VCaP (cell line): ENCODE measurements around the gene DLG2.

Source experiments
- H3K27ac ChIP-seq: fragments of 450-650 bp; 2 replicates; pipeline ENCODE4 v1.5.1; 2017
- TF ChIP-seq, protein P1 (sequence below): fragments of 450-650 bp; conservative IDR thresholded peaks from 2 replicates; pipeline ENCODE4 v1.5.1; 2017; ENCODE audit warnings: mild to moderate bottlenecking, moderate library complexity

The DLG2 gene

DNA sequence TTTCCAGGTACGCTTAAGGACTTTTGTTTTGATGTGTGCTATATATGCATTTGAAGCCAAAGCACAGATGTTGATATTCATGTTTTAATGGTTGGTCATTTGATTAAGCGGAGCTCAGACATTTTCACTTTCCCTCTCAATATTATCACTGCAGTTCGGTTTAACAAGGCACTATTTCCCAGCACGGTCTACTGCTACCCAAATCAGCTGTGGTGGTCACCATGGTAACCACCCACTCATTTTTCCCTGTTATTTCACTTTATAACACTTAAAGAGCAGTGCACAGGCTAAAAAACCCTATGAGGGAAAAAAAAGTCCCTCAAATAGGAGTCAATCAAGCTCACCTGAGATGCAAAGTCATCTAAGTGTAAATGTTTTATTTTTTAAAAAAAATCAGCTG lies 1901.4 kb downstream of the DLG2 start:
- H3K27ac ChIP-seq = peak overlapping the region; percentile 82
- TF ChIP-seq, protein P1, sequence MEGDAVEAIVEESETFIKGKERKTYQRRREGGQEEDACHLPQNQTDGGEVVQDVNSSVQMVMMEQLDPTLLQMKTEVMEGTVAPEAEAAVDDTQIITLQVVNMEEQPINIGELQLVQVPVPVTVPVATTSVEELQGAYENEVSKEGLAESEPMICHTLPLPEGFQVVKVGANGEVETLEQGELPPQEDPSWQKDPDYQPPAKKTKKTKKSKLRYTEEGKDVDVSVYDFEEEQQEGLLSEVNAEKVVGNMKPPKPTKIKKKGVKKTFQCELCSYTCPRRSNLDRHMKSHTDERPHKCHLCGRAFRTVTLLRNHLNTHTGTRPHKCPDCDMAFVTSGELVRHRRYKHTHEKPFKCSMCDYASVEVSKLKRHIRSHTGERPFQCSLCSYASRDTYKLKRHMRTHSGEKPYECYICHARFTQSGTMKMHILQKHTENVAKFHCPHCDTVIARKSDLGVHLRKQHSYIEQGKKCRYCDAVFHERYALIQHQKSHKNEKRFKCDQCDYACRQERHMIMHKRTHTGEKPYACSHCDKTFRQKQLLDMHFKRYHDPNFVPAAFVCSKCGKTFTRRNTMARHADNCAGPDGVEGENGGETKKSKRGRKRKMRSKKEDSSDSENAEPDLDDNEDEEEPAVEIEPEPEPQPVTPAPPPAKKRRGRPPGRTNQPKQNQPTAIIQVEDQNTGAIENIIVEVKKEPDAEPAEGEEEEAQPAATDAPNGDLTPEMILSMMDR = no peak

DNA sequence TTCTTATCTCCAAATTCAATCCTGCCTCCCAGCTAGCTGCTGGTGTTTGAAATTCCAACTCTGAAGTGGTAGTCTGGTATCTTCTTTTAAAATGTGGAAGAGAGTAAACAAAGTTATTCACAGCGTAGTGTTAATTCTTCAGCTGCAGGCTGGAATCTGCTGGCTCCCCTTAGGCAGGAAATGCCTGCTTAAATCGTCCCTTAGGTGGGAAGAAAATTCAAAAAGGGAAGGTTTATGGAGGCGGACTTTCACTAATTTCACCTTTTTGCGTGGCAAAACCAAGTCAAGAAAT lies 1901.9 kb downstream of the DLG2 start:
- TF ChIP-seq, protein P1 = no peak
- peak overlapping the region; percentile 82 for H3K27ac ChIP-seq

DNA sequence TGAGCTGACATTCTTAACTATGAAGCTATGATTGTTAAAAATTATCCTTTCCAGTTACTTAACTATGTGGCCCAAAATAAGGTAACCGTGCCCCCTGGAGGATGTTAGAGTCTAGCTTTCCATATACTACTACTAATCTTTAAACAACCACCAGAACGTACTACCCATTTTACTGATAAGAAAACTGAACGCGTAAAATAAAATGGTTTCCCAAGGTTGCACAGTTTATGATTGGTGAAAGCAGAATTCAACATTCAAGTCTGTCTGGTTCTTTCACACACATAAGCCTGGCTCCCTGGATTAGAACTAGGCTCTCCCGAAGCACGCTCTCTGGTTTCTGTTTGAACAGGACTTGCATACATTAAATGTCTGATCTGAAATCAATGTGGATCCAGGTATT lies 1903.1 kb downstream of the DLG2 start:
- TF ChIP-seq, protein P1 = peak; percentile 80
- H3K27ac ChIP-seq = peak overlapping the region; percentile 82

DNA sequence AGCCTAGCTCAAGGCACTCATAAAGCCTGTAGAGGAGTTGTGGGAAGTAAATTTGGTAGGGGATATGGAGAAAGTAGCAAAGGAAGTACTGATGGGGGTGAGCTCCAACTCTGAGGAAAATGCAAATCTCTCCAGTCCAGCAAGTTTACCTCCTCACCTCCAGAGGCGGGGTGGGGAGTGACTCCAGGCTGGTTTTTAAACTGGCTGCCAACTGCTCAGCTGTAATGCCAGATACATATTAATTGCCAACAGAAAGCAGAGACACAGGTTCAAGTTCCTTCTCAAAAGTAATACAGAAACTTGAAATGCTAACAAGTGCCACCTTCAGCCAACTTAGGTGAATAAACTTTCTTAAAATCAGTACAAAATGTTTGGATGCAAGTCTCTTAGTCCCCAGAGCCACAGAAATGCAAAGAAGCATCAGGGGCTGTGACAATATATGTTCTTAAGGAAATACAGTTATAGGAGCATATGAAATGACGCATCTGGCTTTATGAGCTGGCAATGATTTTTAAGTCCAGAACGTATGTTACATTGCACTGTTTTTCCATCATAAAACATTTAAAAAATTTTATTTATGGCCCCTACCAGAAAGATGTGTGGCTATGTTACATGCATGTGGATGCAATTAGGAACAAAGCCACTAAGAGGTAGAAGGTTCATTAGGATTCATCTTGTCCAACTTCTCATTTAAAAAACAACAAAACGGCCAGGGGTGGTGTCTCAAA lies 1904.6 kb downstream of the DLG2 start:
- H3K27ac ChIP-seq = peak overlapping the region; percentile 82; the same call in 1 of the 2 replicates
- TF ChIP-seq, protein P1 = no peak

DNA sequence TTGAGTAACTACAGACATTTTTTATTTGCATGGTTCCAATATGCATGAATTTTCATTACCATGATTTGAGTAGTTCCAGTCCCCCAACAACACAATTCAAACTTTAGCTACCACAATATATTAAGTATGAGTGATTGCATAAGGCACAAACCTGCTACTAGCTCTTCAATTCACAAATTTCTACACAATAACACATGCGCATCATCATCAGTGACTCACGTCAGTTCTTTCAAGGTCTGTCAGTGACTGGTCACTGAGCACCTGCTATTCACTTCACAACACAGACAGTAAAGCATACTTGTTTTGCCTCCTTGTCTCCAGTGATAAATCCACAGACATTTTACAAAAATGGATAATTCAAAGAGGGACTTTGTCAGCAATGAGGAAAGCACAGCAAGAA lies 1905.9 kb downstream of the DLG2 start:
- TF ChIP-seq, protein P1 = no peak
- no peak overlapping the region for H3K27ac ChIP-seq

DNA sequence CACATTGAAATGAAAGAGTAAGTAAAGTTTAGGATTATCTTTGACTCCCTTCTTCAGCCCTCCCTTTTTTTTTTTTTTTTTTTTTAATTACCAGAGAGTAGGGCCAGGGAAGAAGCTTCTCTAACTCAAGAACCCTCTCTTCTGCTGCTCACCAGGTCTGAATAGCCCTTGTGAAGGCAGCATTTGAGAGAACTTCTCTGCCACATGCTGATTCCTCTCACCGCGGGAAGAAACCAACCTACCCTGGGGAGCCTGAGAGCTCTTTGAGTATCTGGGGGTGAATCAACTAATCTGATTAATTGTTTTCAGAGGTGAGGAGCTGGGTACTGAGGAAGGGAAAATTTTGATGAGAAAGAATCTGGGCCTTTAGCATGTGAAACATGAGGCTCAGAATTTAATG lies 1906.5 kb downstream of the DLG2 start:
- TF ChIP-seq, protein P1 = no peak
- H3K27ac ChIP-seq = no peak overlapping the region

DNA sequence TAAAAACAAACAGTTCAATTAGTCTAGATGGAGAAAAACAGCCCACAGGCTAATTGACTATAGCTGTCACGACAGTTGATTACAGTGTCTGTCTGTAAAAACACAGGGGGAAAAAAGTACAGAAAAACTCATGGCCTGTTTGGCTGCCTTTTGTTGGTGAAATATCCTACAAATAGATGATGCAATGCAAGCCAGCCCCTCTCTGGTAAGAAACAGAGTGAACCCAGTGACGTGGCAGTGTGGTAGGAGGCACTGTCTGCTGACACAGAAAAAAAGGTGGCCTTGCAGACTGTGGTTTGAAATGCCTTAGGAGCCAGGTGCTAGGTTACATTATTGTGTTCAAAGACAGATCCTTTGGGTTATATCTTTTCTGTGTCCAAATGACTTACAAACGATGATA lies 1909.6 kb downstream of the DLG2 start:
- no peak overlapping the region for H3K27ac ChIP-seq
- TF ChIP-seq, protein P1 = no peak
